GM12878 (cell line): ENCODE measurements around the gene GTSE1. TPM values are rescaled to one million over a fixed set of nuclear protein-coding genes. Genes with fewer than 3 reads are reported as not detected.
A peak's percentile ranks its signal among the peaks of the same experiment; 100 is the strongest.

Experiments used
- ATAC-seq: fragments of 200-7000 bp; cut with Tn5 transposase; 3 replicates; pipeline ENCODE4 v1.9.1; 2020; ENCODE audit warnings: mild to moderate bottlenecking, moderate library complexity
- BruUV-seq: library from RNA; stranded (reverse); fragments of 400-500 nt; replicated peaks from 2 replicates; lab custom pipeline; 2021; lab: Mats Ljungman, UMichigan
- CTCF ChIA-PET: fragments of 300-600 bp; sonication (Branson Sonifier 250); formaldehyde crosslinking; extraction: SDS; loops from one replicate; lab custom pipeline; 2021; ENCODE audit warnings: inconsistent platforms; lab: Yijun Ruan, JAX
- POLR2A ChIA-PET: fragments of 350-600 bp; formaldehyde crosslinking; extraction: SDS; loops from one replicate; lab custom pipeline; 2021; ENCODE audit warnings: inconsistent platforms; lab: Charles Lee
- RAD21 ChIA-PET: fragments of 300-600 bp; sonication (Branson Sonifier 250); formaldehyde crosslinking; loops from one replicate; lab custom pipeline; 2023; ENCODE audit warnings: antibody characterized with exemption; ENCODE audit not compliant: unreplicated experiment; lab: Charles Lee
- SMC1A ChIA-PET: fragments of 300-600 bp; sonication (Branson Sonifier 250); formaldehyde crosslinking; loops from one replicate; lab custom pipeline; 2023; ENCODE audit not compliant: unreplicated experiment, uncharacterized antibody; lab: Charles Lee
- DNase-seq: peaks from one replicate; pipeline ENCODE4 v3.0.0-alpha.2; 2011; ENCODE audit warnings: low read depth, low spot score
- FAIRE-seq: peaks from 3 replicates; lab custom pipeline; 2011; peaks lifted over from hg19 to GRCh38; lab: Jason Lieb, UNC
- H2AFZ ChIP-seq: 2 replicates; pipeline ENCODE4 v1.6.0; 2011; ENCODE audit warnings: low read depth, low read length, control low read depth; ENCODE audit not compliant: control insufficient read depth
- H3K27ac ChIP-seq: 2 replicates; pipeline ENCODE4 v1.5.1; 2011; ENCODE audit warnings: control low read depth; ENCODE audit not compliant: control insufficient read depth, insufficient read depth
- H3K27me3 ChIP-seq, 2 experiments: replicated peaks in 1 of 2; 2 replicates each; pipeline versions ENCODE4 v1.6.0 to v1.6.1; 2011; ENCODE audit warnings: low read length in 1 of 2; ENCODE audit not compliant: control insufficient read depth in 2 of 2, insufficient read depth in 2 of 2
- H3K36me3 ChIP-seq, 2 experiments: 2 replicates each; pipeline ENCODE4 v1.5.1; 2011; ENCODE audit warnings: low read length in 1 of 2; ENCODE audit not compliant: control insufficient read depth in 2 of 2, insufficient read depth in 2 of 2
- H3K4me1 ChIP-seq: 2 replicates; pipeline ENCODE4 v1.6.1; 2011; ENCODE audit warnings: mild to moderate bottlenecking, low read length, moderate library complexity, mixed read lengths; ENCODE audit not compliant: control insufficient read depth, insufficient read depth
- H3K4me2 ChIP-seq: 2 replicates; pipeline ENCODE4 v1.6.0; 2011; ENCODE audit warnings: control low read depth; ENCODE audit not compliant: control insufficient read depth, insufficient read depth
- H3K4me3 ChIP-seq: fragments of 200-600 bp; sonication (generic); 2 replicates; pipeline ENCODE4 v1.5.1; 2016
- H3K79me2 ChIP-seq: 2 replicates; pipeline ENCODE4 v1.6.0; 2011; ENCODE audit warnings: low read length; ENCODE audit not compliant: control insufficient read depth, insufficient read depth
- H3K9ac ChIP-seq: 2 replicates; pipeline ENCODE4 v1.8.0; 2011; ENCODE audit warnings: low read length, control low read depth, mixed read lengths; ENCODE audit not compliant: control insufficient read depth, insufficient read depth
- H3K9me3 ChIP-seq: replicated peaks from 3 replicates; pipeline ENCODE4 v1.5.1; 2011; ENCODE audit warnings: mild to moderate bottlenecking, low read length; ENCODE audit not compliant: control insufficient read depth, insufficient read depth
- H4K20me1 ChIP-seq: 2 replicates; pipeline ENCODE4 v1.6.0; 2011; ENCODE audit not compliant: control insufficient read depth, insufficient read depth
- BACH1 ChIP-seq: fragments of 450-650 bp; IDR thresholded peaks from 2 replicates; pipeline ENCODE4 v1.6.1; 2017; ENCODE audit warnings: mild to moderate bottlenecking, borderline replicate concordance
- SMAD5 ChIP-seq: IDR thresholded peaks from 2 replicates; pipeline ENCODE4 v1.6.1; 2016; ENCODE audit warnings: antibody characterized with exemption, low read depth
- YY1 ChIP-seq: IDR thresholded peaks from 2 replicates; pipeline ENCODE4 v1.6.1; 2011; ENCODE audit warnings: low read depth, mild to moderate bottlenecking, low read length
- ZBTB40 ChIP-seq: fragments of 450-650 bp; IDR thresholded peaks from 2 replicates; pipeline ENCODE4 v1.6.1; 2016; ENCODE audit warnings: mild to moderate bottlenecking, moderate library complexity, borderline replicate concordance
- WGBS: methylation state at CpG from one replicate; pipeline ENCODE4 v1.1.6; 2016; ENCODE audit warnings: low lambda C conversion rate; ENCODE audit not compliant: insufficient replicate concordance, insufficient coverage; ENCODE audit errors: missing lambda C conversion rate; 5-methylcytosine and 5-hydroxymethylcytosine counted together
- in situ Hi-C: fragments of 300-500 bp; cut with MboI; formaldehyde crosslinking; loops from 9 replicates; pipeline ENCODE4 v1.14.3; 2018; ENCODE audit warnings: mixed read lengths
- intact Hi-C: fragments of 100-400 bp; cut with micrococcal nuclease; formaldehyde crosslinking; loops from one replicate; pipeline ENCODE4 v1.14.2; 2022; ENCODE audit not compliant: unreplicated experiment
- polyA plus RNA-seq, 11 experiments: library from polyadenylated mRNA; depleted of rRNA in 4 of 11; unstranded in 6 of 11; stranded (reverse) in 5 of 11; fragments of >200 nt; fragmentation: Nextera tagmentation in 4 of 11; fragmentation: Illumina TruSeq in 1 of 11; extraction: Ambion mirVana in 4 of 11; extraction: Trizol in 1 of 11; gene quantifications; 1 replicate in 1 of 11; 2 replicates in 10 of 11; pipeline versions ENCODE4 v1.2.1 to v1.2.3, GENCODE V29; 2011 to 2016; ENCODE audit warnings: inconsistent platforms in 2 of 11, missing spikeins in 2 of 11, low read depth in 1 of 11
- total RNA-seq, 4 experiments: library from RNA; depleted of rRNA in 3 of 4; stranded (reverse); fragments of >200 nt in 3 of 4; fragmentation: Illumina TruSeq in 1 of 4; extraction: Trizol in 1 of 4; gene quantifications; 2 replicates each; pipeline versions ENCODE4 v1.2.1 to v1.2.3, GENCODE V29; 2013 to 2021

Gene GTSE1
- total and polyA plus RNA-seq, 10 of the 15 experiments (the other 5 are each of a cell fraction or from before 2014, with no cell fraction given), result 6.6 to 46.2 (median 32.3) TPM

GRCh38 chr22:46336119-46337078 lies 39.7 kb downstream of the GTSE1 start:
- ChIA-PET RAD21 (interaction anchor here (1.5 kb wide), 1 partner anchor 40 kb away, joined by 4 read pairs; no protein-coding TSS in a partner anchor), POLR2A (interaction anchor here (0.8 kb wide), 1 partner anchor 37 kb away, joined by 4 read pairs; no protein-coding TSS in a partner anchor)
- H3K4me1 ChIP-seq, result peaks cover 7% of the 10 kb centered on the region; the same call in 1 of the 2 replicates
- H3K9ac ChIP-seq, result peak overlapping the region; percentile 80
- H2AFZ ChIP-seq, result peak overlapping the region; percentile 13; the same call in 1 of the 2 replicates
- no peaks in the 10 kb centered on the region for H3K27me3 ChIP-seq
- H3K4me3 ChIP-seq, result peak overlapping the region; percentile 98
- peaks cover 12 to 29% of the 10 kb centered on the region in 2 experiments; a peak in 3 of 4 replicates for H3K36me3 ChIP-seq
- no peak for DNase-seq
- H3K79me2 ChIP-seq, result peaks cover 31% of the 10 kb centered on the region
- intact Hi-C loops, result no loop called here
- WGBS, result 9% methylated on average over 38 of the region's 42 CpGs
- H3K9me3 ChIP-seq, result no peaks in the 10 kb centered on the region
- no peak for TF ChIP-seq ZBTB40
- TF ChIP-seq BACH1, result no peak
- peak; percentile 60; the same call in 1 of the 2 replicates for TF ChIP-seq YY1
- no peak for TF ChIP-seq SMAD5
- TF ChIP-seq, all 136 proteins: peak for 1
- in situ Hi-C loops, result no loop called here
- peak overlapping the region; percentile 86 for H3K4me2 ChIP-seq
- CTCF ChIA-PET, result interaction anchor here (0.6 to 2.0 kb wide), 4 partner anchors 27 to 205 kb away, joined by 3 to 7 read pairs (median 3); no protein-coding TSS in a partner anchor
- H3K27ac ChIP-seq, result peak overlapping the region; percentile 79
- FAIRE-seq (no peak), ATAC-seq (peak; percentile 40)
- SMC1A ChIA-PET, result interaction anchor here (0.9 to 1.9 kb wide), 4 partner anchors 13 to 214 kb away, joined by 3 to 5 read pairs (median 3); partner anchors contain the start of gene GTSE1
- no peaks in the 10 kb centered on the region for H4K20me1 ChIP-seq
- no TSS peak for BruUV-seq
